GM21515 (cell line): Measurements from ENCODE around the gene MCU.

ENCODE experiments used
- ATAC-seq: cut with Tn5 transposase; IDR thresholded peaks from one replicate; pipeline ENCODE4 v1.9.1; 2021; ENCODE audit not compliant: unreplicated experiment

Gene MCU

DNA sequence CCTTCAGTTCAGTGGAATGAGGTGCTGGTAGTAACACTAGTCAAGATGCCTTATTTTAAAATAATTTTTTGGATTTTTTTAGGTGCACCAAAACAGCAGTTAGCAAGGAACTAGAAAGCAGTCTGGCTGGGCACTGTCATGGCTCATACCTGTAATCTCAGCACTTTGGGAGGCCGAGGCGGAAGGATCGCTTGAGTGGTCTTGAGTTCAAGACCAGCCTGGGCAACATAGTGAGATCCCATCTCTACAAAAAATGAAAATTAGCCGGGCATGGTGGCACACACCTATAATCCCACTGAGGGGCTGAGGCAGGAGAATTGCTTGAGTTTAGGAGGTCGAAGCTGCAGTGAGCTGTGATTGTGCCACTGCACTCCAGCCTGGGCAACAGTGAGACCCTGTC lies 236.9 kb downstream of the MCU start:
- no peak for ATAC-seq

DNA sequence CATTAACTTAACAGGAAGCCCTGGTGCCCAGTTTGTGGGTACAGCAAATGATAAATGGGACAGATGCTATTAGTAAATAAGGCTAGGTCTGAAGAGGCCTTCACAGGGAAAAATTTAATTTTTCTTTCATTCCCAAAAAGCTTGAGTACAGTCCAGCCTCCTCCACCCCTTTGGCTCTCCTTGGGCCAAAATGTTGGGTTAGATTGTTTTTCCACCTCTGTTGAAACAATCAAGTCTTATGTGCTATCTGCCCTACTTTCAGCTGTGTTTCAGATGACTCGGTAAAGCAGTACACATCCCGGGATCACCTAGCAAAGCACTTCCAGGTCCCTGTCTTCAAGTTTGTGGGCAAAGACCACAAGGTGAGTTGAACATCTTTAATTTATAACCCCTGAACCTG lies 238.3 kb downstream of the MCU start:
- no peak for ATAC-seq

DNA sequence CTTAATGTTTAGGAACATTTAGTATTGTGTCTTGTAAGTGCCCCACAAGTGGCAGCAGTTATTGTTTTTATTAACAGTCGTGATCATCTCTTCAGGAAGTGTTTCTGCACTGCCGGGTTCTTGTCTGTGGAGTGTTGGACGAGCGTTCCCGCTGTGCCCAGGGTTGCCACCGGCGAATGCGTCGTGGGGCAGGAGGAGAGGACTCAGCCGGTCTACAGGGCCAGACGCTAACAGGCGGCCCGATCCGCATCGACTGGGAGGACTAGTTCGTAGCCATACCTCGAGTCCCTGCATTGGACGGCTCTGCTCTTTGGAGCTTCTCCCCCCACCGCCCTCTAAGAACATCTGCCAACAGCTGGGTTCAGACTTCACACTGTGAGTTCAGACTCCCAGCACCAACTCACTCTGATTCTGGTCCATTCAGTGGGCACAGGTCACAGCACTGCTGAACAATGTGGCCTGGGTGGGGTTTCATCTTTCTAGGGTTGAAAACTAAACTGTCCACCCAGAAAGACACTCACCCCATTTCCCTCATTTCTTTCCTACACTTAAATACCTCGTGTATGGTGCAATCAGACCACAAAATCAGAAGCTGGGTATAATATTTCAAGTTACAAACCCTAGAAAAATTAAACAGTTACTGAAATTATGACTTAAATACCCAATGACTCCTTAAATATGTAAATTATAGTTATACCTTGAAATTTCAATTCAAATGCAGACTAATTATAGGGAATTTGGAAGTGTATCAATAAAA lies 240.5 kb downstream of the MCU start:
- no peak for ATAC-seq

DNA sequence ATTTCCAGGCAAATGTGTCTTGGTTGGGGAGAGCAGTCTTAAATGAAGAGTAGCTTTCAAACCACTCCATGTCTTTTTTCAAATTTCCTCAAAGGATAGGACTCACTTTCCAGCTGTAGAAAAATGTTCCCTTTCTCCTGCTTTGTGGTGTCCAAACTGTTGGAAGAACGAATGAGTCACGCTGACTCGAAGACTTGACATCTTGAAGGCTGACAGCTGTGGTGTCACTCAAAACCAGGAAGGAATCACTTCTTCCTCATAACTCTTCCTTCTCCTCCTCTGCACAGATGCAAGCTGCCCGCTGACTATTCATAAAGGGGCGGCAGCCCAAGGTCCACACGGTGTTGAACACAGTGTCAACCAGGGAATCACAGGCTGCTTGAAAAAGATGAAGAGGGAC lies 243.4 kb downstream of the MCU start:
- no peak for ATAC-seq
